Esophagus (tissue), 2 donors: ENCODE data around the gene MAMDC4. TPM values are rescaled to one million over a fixed set of nuclear protein-coding genes. Genes with fewer than 3 reads are reported as not detected.
A peak's percentile ranks its signal among the peaks of the same experiment; 100 is the strongest.

Experiments used
- H3K27ac ChIP-seq, 2 donors: one replicate each; pipeline ENCODE4 v1.5.1; 2013; ENCODE audit warnings: low read depth in 2 of 2, mild to moderate bottlenecking in 2 of 2, inconsistent platforms in 1 of 2, low read length in 1 of 2, moderate library complexity in 1 of 2
- H3K27me3 ChIP-seq, 2 donors: one replicate each; pipeline ENCODE4 v1.6.1; 2013; ENCODE audit warnings: low read length in 2 of 2, control low read depth in 1 of 2, mild to moderate bottlenecking in 1 of 2; ENCODE audit not compliant: insufficient read depth in 2 of 2, control insufficient read depth in 1 of 2
- H3K36me3 ChIP-seq, 2 donors: one replicate each; pipeline ENCODE4 v1.6.1; 2013; ENCODE audit warnings: low read length in 1 of 2; ENCODE audit not compliant: control insufficient read depth in 2 of 2, insufficient read depth in 2 of 2
- H3K4me1 ChIP-seq, 2 donors: one replicate each; pipeline ENCODE4 v1.6.1; 2013; ENCODE audit warnings: low read length in 1 of 2; ENCODE audit not compliant: control insufficient read depth in 2 of 2, insufficient read depth in 2 of 2
- H3K4me3 ChIP-seq, 2 donors: one replicate each; pipeline ENCODE4 v1.5.1; 2013; ENCODE audit warnings: low read length in 2 of 2, mild to moderate bottlenecking in 2 of 2, low read depth in 1 of 2, moderate library complexity in 1 of 2
- H3K9me3 ChIP-seq, 2 donors: one replicate each; pipeline ENCODE4 v1.6.1; 2013; ENCODE audit warnings: mild to moderate bottlenecking in 2 of 2, low read depth in 1 of 2, low read length in 1 of 2, moderate library complexity in 1 of 2; ENCODE audit not compliant: control insufficient read depth in 2 of 2, insufficient read depth in 1 of 2
- WGBS, 2 donors: extraction: QIAGEN DNeasy Blood & Tissue Kit; methylation state at CpG; one replicate each; pipeline ENCODE4 v1.1.7; 2013; 5-methylcytosine and 5-hydroxymethylcytosine counted together
- polyA plus RNA-seq, 2 donors: library from polyadenylated mRNA; stranded (reverse); fragments of 200-250 nt; gene quantifications; one replicate each; pipeline ENCODE4 v1.2.3, GENCODE V29; 2013
- donor health status: healthy with polysubstance abuse.
- donor health status: Bipolar disorder and iron deficiency.

The MAMDC4 gene
- polyA plus RNA-seq, 2 donors: 3.9 to 11.5 TPM

- Histone ChIP-seq H3K9me3 (peaks cover 0 to 6% of the 10 kb centered on the region in 2 donors), H3K27me3 (no peaks in the 10 kb centered on the region), H3K4me3 (peak overlapping the region; percentile 40 to 60), H3K4me1 (peaks cover 4 to 36% of the 10 kb centered on the region in 2 donors), H3K36me3 (peaks cover 0 to 4% of the 10 kb centered on the region in 2 donors), H3K27ac (peak overlapping the region; percentile 45 to 50)
- 42 to 46% methylated on average over 41 to 43 of the region's 43 CpGs for WGBS, 2 donors
Observed at GRCh38 chr9:136849960-136850865, 1.9 kb upstream of the MAMDC4 start.

- H3K9me3 ChIP-seq: peaks cover 0 to 4% of the 10 kb centered on the region in 2 donors
- H3K4me1 ChIP-seq: peaks cover 4 to 30% of the 10 kb centered on the region in 2 donors
- H3K27me3 ChIP-seq: no peaks in the 10 kb centered on the region
- WGBS, 2 donors: 81 to 82% methylated on average over 22 to 23 of the region's 23 CpGs
- H3K36me3 ChIP-seq: peaks cover 0 to 4% of the 10 kb centered on the region in 2 donors
- H3K4me3 ChIP-seq: no peak overlapping the region
- H3K27ac ChIP-seq: no peak overlapping the region
Observed at GRCh38 chr9:136850866-136851775, 1.0 kb upstream of the MAMDC4 start.

- 80 to 82% methylated on average over 29 of the region's 29 CpGs for WGBS, 2 donors
- Histone ChIP-seq H3K9me3 (no peaks in the 10 kb centered on the region), H3K27me3 (no peaks in the 10 kb centered on the region), H3K36me3 (peaks cover 0 to 7% of the 10 kb centered on the region in 2 donors), H3K4me1 (peaks cover 3 to 28% of the 10 kb centered on the region in 2 donors), H3K4me3 (no peak overlapping the region), H3K27ac (no peak overlapping the region)
Observed at GRCh38 chr9:136852664-136853595, 784 bp downstream of the MAMDC4 start.

GRCh38 chr9:136853596-136854112 lies 1.5 kb downstream of the MAMDC4 start:
- Histone ChIP-seq H3K9me3 (no peaks in the 10 kb centered on the region), H3K36me3 (peaks cover 0 to 7% of the 10 kb centered on the region in 2 donors), H3K27me3 (no peaks in the 10 kb centered on the region), H3K4me3 (no peak overlapping the region), H3K4me1 (peaks cover 8 to 35% of the 10 kb centered on the region in 2 donors), H3K27ac (no peak overlapping the region)
- WGBS, 2 donors: 80 to 86% methylated on average over 18 of the region's 18 CpGs

GRCh38 chr9:136854113-136854841 lies 2.1 kb downstream of the MAMDC4 start:
- Histone ChIP-seq H3K36me3 (peaks cover 0 to 7% of the 10 kb centered on the region in 2 donors), H3K4me3 (no peak overlapping the region), H3K27ac (no peak overlapping the region), H3K9me3 (no peaks in the 10 kb centered on the region), H3K27me3 (no peaks in the 10 kb centered on the region), H3K4me1 (peaks cover 10 to 41% of the 10 kb centered on the region in 2 donors)
- WGBS, 2 donors: 56 to 66% methylated on average over 27 to 30 of the region's 30 CpGs

GRCh38 chr9:136854842-136855460 lies 2.8 kb downstream of the MAMDC4 start:
- no peak overlapping the region for H3K27ac ChIP-seq
- WGBS, 2 donors: 69 to 80% methylated on average over 23 of the region's 23 CpGs
- no peaks in the 10 kb centered on the region for H3K9me3 ChIP-seq
- H3K4me3 ChIP-seq: no peak overlapping the region
- H3K4me1 ChIP-seq: peaks cover 10 to 42% of the 10 kb centered on the region in 2 donors
- peaks cover 0 to 7% of the 10 kb centered on the region in 2 donors for H3K36me3 ChIP-seq
- no peaks in the 10 kb centered on the region for H3K27me3 ChIP-seq

GRCh38 chr9:136855461-136856078 lies 3.4 kb downstream of the MAMDC4 start:
- no peak overlapping the region for H3K4me3 ChIP-seq
- peaks cover 10 to 36% of the 10 kb centered on the region in 2 donors for H3K4me1 ChIP-seq
- H3K27ac ChIP-seq: no peak overlapping the region
- no peaks in the 10 kb centered on the region for H3K27me3 ChIP-seq
- peaks cover 0 to 6% of the 10 kb centered on the region in 2 donors for H3K36me3 ChIP-seq
- 78 to 85% methylated on average over 24 to 26 of the region's 26 CpGs for WGBS, 2 donors
- H3K9me3 ChIP-seq: no peaks in the 10 kb centered on the region

GRCh38 chr9:136856079-136856476 lies 3.9 kb downstream of the MAMDC4 start:
- Histone ChIP-seq H3K27me3 (no peaks in the 10 kb centered on the region), H3K36me3 (peaks cover 4 to 8% of the 10 kb centered on the region in 2 donors), H3K4me3 (no peak overlapping the region), H3K27ac (no peak overlapping the region), H3K9me3 (no peaks in the 10 kb centered on the region), H3K4me1 (peaks cover 10 to 31% of the 10 kb centered on the region in 2 donors)
- 66 to 71% methylated on average over 15 of the region's 15 CpGs for WGBS, 2 donors
